Activated naive CD4-positive, alpha-beta T cell treated with anti-CD3 and anti-CD28 coated beads for 36 hours (primary cell): Measurements from ENCODE around the gene GAS7. TPM values are rescaled to one million over a fixed set of nuclear protein-coding genes. Genes with fewer than 3 reads are reported as not detected.

Experiments
- CTCF ChIA-PET: fragments of 350-600 bp; sonication (Branson Sonifier 250); formaldehyde crosslinking; loops from one replicate; lab custom pipeline; 2021; ENCODE audit warnings: antibody characterized with exemption; lab: Charles Lee
- DNase-seq: peaks from one replicate; pipeline ENCODE4 v3.0.0-alpha.2; 2020
- H3K27ac Mint-ChIP-seq: one replicate; pipeline ENCODE4 v1.8.0; 2021; ENCODE audit warnings: mild to moderate bottlenecking, mixed read lengths
- H3K27me3 Mint-ChIP-seq: one replicate; pipeline ENCODE4 v1.8.0; 2021; ENCODE audit warnings: low read depth, mixed read lengths
- H3K36me3 Mint-ChIP-seq: one replicate; pipeline ENCODE4 v1.8.0; 2021; ENCODE audit warnings: low read depth, mixed read lengths
- H3K4me1 Mint-ChIP-seq: one replicate; pipeline ENCODE4 v1.8.0; 2021; ENCODE audit warnings: low read depth, mixed read lengths
- H3K4me3 Mint-ChIP-seq: one replicate; pipeline ENCODE4 v1.8.0; 2021; ENCODE audit warnings: mild to moderate bottlenecking, moderate library complexity, mixed read lengths
- H3K9me3 Mint-ChIP-seq: one replicate; pipeline ENCODE4 v1.8.0; 2021; ENCODE audit warnings: mixed read lengths
- intact Hi-C: fragments of 100-400 bp; cut with micrococcal nuclease; formaldehyde crosslinking; loops from one replicate; pipeline ENCODE4 v1.15.1; 2023
- total RNA-seq, 2 experiments: library from RNA; stranded (reverse); gene quantifications; one replicate each; pipeline ENCODE4 v1.2.3, GENCODE V29; 2021

Gene GAS7
- total RNA-seq, 2 experiments from 2014 or later, result 0.31 to 0.52 TPM

DNA sequence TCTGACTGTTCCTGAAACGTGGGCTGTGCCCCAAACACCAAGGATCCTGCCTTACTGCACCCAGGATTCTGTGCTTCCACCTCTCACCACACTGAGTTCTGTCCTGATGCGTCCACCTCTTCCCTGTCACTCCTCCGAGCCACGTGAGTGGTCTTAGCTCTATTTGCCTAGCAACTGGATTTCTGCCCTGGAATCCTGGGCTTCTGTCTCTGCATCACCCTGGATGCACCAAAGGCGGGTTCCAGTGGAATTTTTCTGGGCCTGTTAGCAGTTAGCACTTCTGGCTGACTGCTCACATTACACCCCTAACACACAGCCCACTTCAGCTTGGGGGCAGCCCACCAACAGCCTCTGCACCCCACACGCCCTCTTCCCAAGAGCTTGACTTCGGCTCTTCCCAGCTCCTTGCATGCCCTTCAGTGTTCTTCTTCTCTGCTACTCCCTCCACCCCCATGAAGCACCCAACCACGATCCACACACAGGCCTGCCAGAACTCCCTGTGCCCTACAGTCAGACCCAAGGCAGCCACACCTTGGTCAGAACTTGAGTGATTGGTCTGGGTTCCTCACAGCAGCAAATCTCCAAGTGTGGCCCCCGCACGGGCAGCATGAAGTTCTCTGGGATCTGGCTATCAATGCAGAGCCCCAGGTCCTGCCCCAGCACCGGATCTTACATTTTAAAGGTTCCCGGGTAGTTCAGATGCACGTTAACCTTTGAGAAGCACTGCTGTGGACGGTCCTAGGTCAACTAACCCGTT, 163.5 kb downstream of the GAS7 start:
- DNase-seq, result no peak
- H3K27ac Mint-ChIP-seq, result no peak overlapping the region
- H3K9me3 Mint-ChIP-seq, result no peaks in the 10 kb centered on the region
- no peak overlapping the region for H3K4me3 Mint-ChIP-seq
- no peaks in the 10 kb centered on the region for H3K36me3 Mint-ChIP-seq
- no peaks in the 10 kb centered on the region for H3K27me3 Mint-ChIP-seq
- H3K4me1 Mint-ChIP-seq, result no peaks in the 10 kb centered on the region
- CTCF ChIA-PET, result no interaction called here
- intact Hi-C loops, result no loop called here

DNA sequence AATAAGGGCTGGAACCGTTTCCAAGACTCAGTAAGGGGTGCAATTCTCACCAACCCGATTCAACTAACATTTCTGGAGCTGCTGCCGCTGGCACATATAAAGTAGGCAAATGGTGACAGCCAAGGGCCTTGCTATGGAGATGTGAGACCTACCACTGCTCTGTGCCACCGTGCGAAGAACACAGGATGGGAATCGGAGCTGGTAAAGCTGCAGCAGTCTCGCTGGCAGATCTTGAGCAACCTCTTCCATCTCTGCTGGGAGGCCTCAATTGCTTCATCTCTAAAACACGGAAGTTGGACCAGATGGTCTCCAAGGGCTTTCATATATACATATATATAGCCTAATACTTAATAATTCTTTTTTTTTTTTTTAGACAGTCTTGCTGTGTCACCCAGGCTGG, 164.4 kb downstream of the GAS7 start:
- Mint-ChIP-seq H3K9me3 (no peaks in the 10 kb centered on the region), H3K27me3 (no peaks in the 10 kb centered on the region), H3K27ac (no peak overlapping the region), H3K4me3 (no peak overlapping the region), H3K4me1 (no peaks in the 10 kb centered on the region), H3K36me3 (no peaks in the 10 kb centered on the region)
- DNase-seq, result no peak
- CTCF ChIA-PET, result no interaction called here
- intact Hi-C loops, result no loop called here

DNA sequence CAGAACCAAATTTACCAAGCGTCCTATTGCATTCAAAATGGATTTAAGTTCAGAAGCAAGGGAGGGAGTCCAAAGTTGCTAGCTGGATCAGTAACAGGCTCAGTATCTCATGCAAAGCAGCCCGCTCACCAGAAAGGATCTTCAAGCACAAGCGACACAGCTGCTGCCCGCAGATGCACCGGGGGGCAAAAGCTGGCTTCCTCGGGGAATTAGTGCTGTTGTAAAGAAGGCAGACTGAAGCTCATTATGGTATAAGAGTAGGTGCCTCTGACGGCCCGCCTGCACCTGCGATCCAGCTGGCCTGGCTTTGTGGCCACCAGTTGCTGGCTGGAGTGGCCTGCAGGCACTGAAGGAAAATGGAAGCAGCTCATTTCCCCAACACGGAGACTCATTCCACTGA, 165.0 kb downstream of the GAS7 start:
- H3K27ac Mint-ChIP-seq, result no peak overlapping the region
- DNase-seq, result no peak
- intact Hi-C loops, result no loop called here
- H3K4me3 Mint-ChIP-seq, result no peak overlapping the region
- CTCF ChIA-PET, result no interaction called here
- H3K9me3 Mint-ChIP-seq, result no peaks in the 10 kb centered on the region
- no peaks in the 10 kb centered on the region for H3K4me1 Mint-ChIP-seq
- H3K36me3 Mint-ChIP-seq, result no peaks in the 10 kb centered on the region
- no peaks in the 10 kb centered on the region for H3K27me3 Mint-ChIP-seq

DNA sequence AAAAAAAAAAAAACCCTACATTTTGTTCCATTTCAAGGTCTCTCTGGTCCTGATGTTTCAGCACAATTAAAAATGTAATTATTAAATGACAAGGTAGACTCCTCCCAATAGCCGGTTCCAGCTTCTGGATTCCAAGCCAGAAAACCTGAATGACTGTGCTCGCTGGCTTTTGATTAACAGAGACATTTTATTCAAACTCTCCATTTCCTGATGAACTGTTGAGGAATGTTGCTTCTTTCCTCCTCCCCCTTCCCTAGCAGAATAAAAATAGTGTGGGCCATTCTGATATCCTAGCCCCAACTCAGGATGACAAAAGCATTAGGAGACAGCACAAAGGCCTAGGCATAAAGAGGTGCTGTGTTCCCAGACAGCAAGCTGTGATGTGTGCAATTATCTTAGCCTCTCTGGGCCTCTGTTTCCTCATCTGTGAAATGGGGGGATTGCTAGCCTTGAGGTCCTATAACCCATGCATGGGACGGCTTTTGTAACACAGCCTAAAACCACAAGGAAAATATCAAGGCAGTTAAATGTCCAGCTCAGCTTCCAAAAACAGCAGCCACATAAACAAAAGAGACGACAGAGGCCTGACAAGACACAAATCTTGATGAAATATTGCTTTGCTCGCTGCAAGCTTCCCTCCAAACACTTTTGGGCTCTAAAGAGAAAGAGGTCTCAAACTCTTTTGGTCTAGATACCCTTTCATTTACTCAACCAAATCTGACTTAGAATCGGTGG, 166.1 kb downstream of the GAS7 start:
- intact Hi-C loops, result no loop called here
- H3K4me3 Mint-ChIP-seq, result no peak overlapping the region
- H3K4me1 Mint-ChIP-seq, result no peaks in the 10 kb centered on the region
- H3K9me3 Mint-ChIP-seq, result no peaks in the 10 kb centered on the region
- CTCF ChIA-PET, result interaction anchor here (0.5 kb wide), 1 partner anchor 8 kb away, joined by 10 read pairs; no protein-coding TSS in a partner anchor
- DNase-seq, result no peak
- no peak overlapping the region for H3K27ac Mint-ChIP-seq
- H3K27me3 Mint-ChIP-seq, result no peaks in the 10 kb centered on the region
- no peaks in the 10 kb centered on the region for H3K36me3 Mint-ChIP-seq

DNA sequence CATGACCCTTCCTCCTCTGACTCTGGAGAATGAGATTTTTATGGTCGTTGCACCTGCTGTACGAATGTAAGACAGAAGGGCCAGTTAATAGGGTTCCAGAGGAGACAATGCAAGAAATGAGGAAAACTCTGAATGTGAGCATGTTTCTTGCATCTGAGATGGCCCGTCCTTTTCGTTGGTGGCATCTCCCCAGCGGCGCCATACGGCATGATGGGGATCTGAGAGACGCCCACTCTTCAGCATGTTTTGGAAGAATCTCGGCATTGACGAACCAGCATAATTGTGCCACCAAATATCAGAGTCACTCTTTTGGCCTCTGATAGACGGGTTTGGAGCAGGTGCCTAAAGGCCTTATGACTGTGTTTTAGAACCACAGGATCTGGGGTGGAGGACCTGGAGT, 166.8 kb downstream of the GAS7 start:
- Mint-ChIP-seq H3K27ac (no peak overlapping the region), H3K9me3 (no peaks in the 10 kb centered on the region), H3K27me3 (no peaks in the 10 kb centered on the region), H3K4me1 (no peaks in the 10 kb centered on the region), H3K4me3 (no peak overlapping the region), H3K36me3 (no peaks in the 10 kb centered on the region)
- DNase-seq, result no peak
- intact Hi-C loops, result no loop called here
- CTCF ChIA-PET, result no interaction called here

DNA sequence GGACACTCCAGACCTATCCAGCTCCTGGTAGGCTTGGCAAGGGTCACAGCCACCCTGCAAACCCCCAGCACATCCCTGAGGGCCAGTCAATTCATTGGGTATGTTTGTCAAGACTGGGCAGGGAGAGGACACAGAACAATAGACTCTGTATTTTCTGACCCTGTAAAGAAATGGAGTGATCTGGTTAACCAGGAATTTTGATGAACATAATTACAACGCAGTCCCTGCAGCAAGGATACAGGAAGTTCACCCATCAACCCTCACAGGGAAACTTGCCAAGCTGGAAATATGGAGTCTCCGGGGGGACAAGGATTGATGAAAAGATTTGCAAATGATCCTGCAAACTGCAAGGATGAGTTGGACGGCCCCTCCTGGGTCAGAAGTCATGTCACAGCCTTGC, 167.3 kb downstream of the GAS7 start:
- DNase-seq, result no peak
- H3K27me3 Mint-ChIP-seq, result no peaks in the 10 kb centered on the region
- H3K27ac Mint-ChIP-seq, result no peak overlapping the region
- no peaks in the 10 kb centered on the region for H3K9me3 Mint-ChIP-seq
- no peaks in the 10 kb centered on the region for H3K4me1 Mint-ChIP-seq
- CTCF ChIA-PET, result interaction anchor here (0.5 kb wide), 1 partner anchor 579 kb away, joined by 6 read pairs; no protein-coding TSS in a partner anchor
- no peaks in the 10 kb centered on the region for H3K36me3 Mint-ChIP-seq
- H3K4me3 Mint-ChIP-seq, result no peak overlapping the region
- intact Hi-C loops, result no loop called here

DNA sequence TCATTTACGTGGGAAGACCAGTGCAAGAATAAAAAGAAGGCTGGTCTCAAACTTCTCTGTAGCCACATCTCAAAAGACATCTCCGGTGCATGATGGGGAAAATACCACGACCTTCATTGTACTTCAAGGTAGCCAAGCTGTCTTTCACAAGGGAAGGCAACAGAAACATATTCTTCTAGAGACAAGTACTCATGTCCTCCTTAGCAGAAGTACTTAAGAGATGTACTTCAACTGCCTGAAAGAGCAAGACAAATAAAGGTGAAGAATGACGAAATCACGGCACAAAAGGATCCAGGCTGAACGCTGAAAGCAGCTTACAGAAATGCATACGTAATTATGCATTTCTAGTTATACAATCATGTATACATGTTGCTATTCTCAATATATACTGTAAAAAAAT, 169.3 kb downstream of the GAS7 start:
- Mint-ChIP-seq H3K9me3 (no peaks in the 10 kb centered on the region), H3K27me3 (no peaks in the 10 kb centered on the region), H3K36me3 (no peaks in the 10 kb centered on the region), H3K27ac (no peak overlapping the region), H3K4me3 (no peak overlapping the region), H3K4me1 (no peaks in the 10 kb centered on the region)
- DNase-seq, result no peak
- intact Hi-C loops, result no loop called here
- CTCF ChIA-PET, result no interaction called here

DNA sequence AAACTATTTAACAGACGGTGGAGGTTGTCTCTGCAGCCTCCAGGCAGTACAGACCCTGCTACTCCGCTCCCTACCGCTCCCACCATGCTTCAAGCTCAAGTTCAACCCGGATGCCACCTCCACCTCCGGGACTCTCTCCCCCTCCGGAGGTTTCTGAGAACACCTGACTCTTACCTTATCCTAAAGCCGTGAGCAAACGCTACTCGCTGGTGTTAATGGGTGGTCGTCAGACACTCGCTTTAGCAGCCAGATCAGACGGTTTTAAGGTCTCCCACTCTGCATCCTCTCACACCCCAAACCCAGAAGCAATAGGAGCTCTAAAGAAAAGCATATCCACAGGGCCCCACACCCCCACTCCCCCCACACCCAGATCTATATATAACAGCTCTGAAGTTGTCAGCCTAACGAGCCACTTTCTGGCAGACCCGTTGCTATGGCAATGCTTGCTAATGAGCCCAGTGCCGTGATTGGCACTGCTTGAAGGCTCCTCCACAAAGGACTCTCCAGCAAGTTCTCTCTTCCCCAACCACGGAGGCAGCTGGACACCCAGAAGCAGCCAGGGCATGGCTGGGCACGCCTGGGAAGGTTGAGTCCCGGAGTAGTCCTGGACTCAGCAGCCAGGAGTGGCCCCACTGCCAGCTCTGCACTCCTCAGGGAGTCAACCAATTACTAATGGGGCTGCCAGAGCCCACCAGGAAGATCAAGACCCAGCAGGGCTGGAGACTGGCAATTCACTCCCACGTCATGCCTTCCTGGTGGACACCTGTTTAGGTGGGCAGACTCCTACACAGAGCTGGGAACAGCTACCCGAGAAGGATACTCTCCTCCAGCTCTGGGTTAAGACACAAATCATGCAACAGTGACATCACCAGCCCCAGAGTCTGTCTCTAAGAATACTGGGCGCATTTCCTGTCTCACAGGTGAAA, 172.2 kb downstream of the GAS7 start:
- no peaks in the 10 kb centered on the region for H3K4me1 Mint-ChIP-seq
- intact Hi-C loops, result no loop called here
- H3K9me3 Mint-ChIP-seq, result no peaks in the 10 kb centered on the region
- H3K27ac Mint-ChIP-seq, result no peak overlapping the region
- DNase-seq, result no peak
- CTCF ChIA-PET, result no interaction called here
- no peak overlapping the region for H3K4me3 Mint-ChIP-seq
- no peaks in the 10 kb centered on the region for H3K27me3 Mint-ChIP-seq
- no peaks in the 10 kb centered on the region for H3K36me3 Mint-ChIP-seq

DNA sequence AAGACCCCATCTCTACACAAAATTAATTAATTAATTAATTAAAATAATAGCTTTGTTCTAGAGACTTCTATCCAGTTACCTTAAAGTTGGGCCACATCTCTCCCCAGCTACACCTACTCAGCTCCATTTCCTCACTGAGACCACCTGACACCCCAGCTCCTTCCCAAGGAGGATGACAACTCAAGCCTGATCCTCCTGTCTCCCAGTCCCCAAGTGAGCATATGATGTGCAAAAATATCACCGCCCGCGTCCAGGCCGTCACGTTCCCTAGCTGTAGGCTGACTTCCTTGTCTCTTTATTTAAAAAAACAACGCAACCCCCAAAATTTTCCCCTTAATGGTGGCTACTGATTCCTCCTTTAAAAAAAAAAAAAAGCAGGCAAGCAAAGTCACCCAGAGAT, 173.2 kb downstream of the GAS7 start:
- intact Hi-C loops, result no loop called here
- H3K36me3 Mint-ChIP-seq, result no peaks in the 10 kb centered on the region
- DNase-seq, result no peak
- no peaks in the 10 kb centered on the region for H3K9me3 Mint-ChIP-seq
- CTCF ChIA-PET, result no interaction called here
- H3K27ac Mint-ChIP-seq, result no peak overlapping the region
- H3K4me1 Mint-ChIP-seq, result no peaks in the 10 kb centered on the region
- no peak overlapping the region for H3K4me3 Mint-ChIP-seq
- no peaks in the 10 kb centered on the region for H3K27me3 Mint-ChIP-seq

DNA sequence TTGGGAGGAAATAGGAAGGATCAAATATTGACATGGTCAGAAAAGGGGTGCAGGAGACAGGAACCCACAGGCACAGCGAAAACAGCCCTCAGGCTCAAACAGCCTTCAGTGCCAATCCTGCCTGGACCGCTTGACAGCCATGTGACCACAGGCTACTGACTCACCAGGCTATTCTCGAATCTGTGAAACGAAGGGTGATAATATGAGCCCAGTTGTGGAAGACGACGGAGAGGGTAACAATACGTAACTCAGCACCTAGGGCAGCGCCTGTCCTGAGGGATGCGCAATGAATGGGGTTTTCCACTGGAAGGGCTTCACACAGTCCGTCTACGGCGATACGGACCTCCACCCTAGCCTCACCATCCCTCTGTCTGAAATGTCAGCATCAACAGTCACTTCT, 176.0 kb downstream of the GAS7 start:
- Mint-ChIP-seq H3K4me1 (no peaks in the 10 kb centered on the region), H3K27me3 (peaks cover 4% of the 10 kb centered on the region), H3K27ac (no peak overlapping the region), H3K4me3 (no peak overlapping the region), H3K36me3 (no peaks in the 10 kb centered on the region), H3K9me3 (no peaks in the 10 kb centered on the region)
- CTCF ChIA-PET, result no interaction called here
- intact Hi-C loops, result no loop called here
- DNase-seq, result no peak

DNA sequence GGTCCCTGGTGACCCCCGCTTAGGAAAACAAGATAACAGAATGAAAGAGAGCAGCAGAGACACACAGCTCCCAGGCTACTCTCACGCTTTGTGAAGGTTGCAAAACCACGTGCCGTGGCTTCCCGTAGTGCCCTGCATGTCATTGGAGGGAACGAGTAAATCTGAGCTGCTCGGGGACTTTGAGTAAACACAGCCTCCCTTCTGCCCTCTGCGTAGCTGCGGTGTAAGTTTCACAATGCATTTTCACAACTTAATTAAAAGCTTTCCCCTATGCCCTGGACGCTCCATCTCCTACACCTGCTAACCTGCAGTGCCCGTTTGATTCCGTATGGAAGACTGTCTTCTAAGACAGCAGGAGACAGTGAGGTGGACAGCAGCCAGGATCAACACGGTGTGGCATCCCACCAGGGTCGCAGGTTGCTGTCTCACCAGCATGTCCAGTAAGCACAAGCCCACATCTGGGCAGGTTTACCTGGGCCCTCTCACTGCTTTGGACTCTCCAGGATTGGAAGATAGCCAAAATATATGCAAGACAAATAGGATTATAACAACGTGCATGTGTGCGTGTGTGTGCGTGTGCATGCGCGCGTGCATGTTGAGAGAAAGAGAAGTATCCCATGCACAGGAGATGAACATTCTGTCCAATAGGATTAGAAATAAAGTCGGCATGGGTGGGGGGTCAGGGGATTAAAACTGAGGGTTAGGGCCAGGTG, 177.0 kb downstream of the GAS7 start:
- no peak overlapping the region for H3K4me3 Mint-ChIP-seq
- intact Hi-C loops, result no loop called here
- no peak overlapping the region for H3K27ac Mint-ChIP-seq
- DNase-seq, result no peak
- H3K36me3 Mint-ChIP-seq, result no peaks in the 10 kb centered on the region
- CTCF ChIA-PET, result no interaction called here
- H3K9me3 Mint-ChIP-seq, result no peaks in the 10 kb centered on the region
- H3K27me3 Mint-ChIP-seq, result peaks cover 4% of the 10 kb centered on the region
- no peaks in the 10 kb centered on the region for H3K4me1 Mint-ChIP-seq

DNA sequence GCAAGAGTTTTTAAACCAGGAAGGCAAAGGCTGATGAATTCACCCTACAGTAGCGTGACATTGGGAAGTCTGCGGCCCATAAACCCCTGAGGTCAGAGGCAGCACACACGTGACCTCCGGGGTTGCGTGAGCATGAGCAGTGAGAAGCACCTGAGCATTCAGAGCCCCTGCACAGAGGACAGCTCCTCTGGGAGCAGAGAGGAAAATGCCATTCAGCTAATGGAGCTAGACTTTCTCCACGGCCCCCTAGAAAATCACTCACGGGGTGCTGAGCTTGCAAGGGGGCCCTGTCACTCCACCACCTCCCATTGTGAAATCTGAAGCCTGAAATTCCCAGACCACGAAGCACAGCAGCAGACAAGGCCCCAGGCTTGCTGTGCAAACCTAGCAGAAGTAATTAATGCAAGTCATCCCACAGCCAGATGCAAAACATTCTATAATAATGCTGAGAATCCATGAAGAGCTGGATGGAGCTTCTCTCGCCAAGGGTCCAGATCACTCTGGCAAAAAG, 178.4 kb downstream of the GAS7 start:
- no peaks in the 10 kb centered on the region for H3K4me1 Mint-ChIP-seq
- CTCF ChIA-PET, result no interaction called here
- H3K9me3 Mint-ChIP-seq, result no peaks in the 10 kb centered on the region
- H3K4me3 Mint-ChIP-seq, result no peak overlapping the region
- H3K36me3 Mint-ChIP-seq, result no peaks in the 10 kb centered on the region
- intact Hi-C loops, result no loop called here
- peaks cover 4% of the 10 kb centered on the region for H3K27me3 Mint-ChIP-seq
- no peak overlapping the region for H3K27ac Mint-ChIP-seq
- DNase-seq, result no peak
